Neural progenitor cell (in vitro differentiated cells): ENCODE measurements around the gene ZNF366. TPM values are rescaled to one million over a fixed set of nuclear protein-coding genes. Genes with fewer than 3 reads are reported as not detected.

Experiments used
- DNase-seq: peaks from one replicate; pipeline ENCODE4 v3.0.0-alpha.2; 2016; ENCODE audit warnings: low spot score
- H2AFZ ChIP-seq: fragments of 200-600 bp; sonication (generic); replicated peaks from 2 replicates; pipeline ENCODE4 v1.6.1; 2016; ENCODE audit warnings: antibody characterized with exemption
- H3F3A ChIP-seq: fragments of 200-600 bp; sonication (generic); 2 replicates; pipeline ENCODE4 v1.6.1; 2016; ENCODE audit warnings: antibody characterized with exemption, low read depth
- H3K27ac ChIP-seq: fragments of 200-600 bp; sonication (generic); 2 replicates; pipeline ENCODE4 v1.5.1; 2016; ENCODE audit warnings: mild to moderate bottlenecking
- H3K27me3 ChIP-seq: fragments of 200-600 bp; sonication (generic); 2 replicates; pipeline ENCODE4 v1.6.1; 2016; ENCODE audit warnings: mild to moderate bottlenecking, moderate library complexity
- H3K36me3 ChIP-seq: fragments of 200-600 bp; sonication (generic); 2 replicates; pipeline ENCODE4 v1.5.1; 2016
- H3K4me1 ChIP-seq: fragments of 200-600 bp; sonication (generic); 2 replicates; pipeline ENCODE4 v1.6.1; 2016; ENCODE audit warnings: mixed run types
- H3K4me2 ChIP-seq: fragments of 200-600 bp; sonication (generic); 2 replicates; pipeline ENCODE4 v1.6.1; 2016
- H3K4me3 ChIP-seq: fragments of 200-600 bp; sonication (generic); 2 replicates; pipeline ENCODE4 v1.5.1; 2016
- H3K79me2 ChIP-seq: fragments of 200-600 bp; sonication (generic); 2 replicates; pipeline ENCODE4 v1.6.1; 2016; ENCODE audit warnings: low read depth
- H3K9ac ChIP-seq: fragments of 200-600 bp; sonication (generic); 2 replicates; pipeline ENCODE4 v1.6.1; 2016
- H3K9me3 ChIP-seq: fragments of 200-600 bp; sonication (generic); 2 replicates; pipeline ENCODE4 v1.5.1; 2016; ENCODE audit warnings: low read depth
- H4K20me1 ChIP-seq: fragments of 200-600 bp; sonication (generic); 2 replicates; pipeline ENCODE4 v1.6.1; 2016; ENCODE audit warnings: low read depth
- H3K27ac Mint-ChIP-seq: 3 replicates; pipeline ENCODE4 v1.8.0; 2021; ENCODE audit warnings: mixed read lengths
- H3K27me3 Mint-ChIP-seq: 2 replicates; pipeline ENCODE4 v1.8.0; 2022; ENCODE audit warnings: low read depth, mild to moderate bottlenecking, inconsistent platforms, moderate library complexity, mixed read lengths; ENCODE audit not compliant: insufficient read depth
- H3K36me3 Mint-ChIP-seq: 3 replicates; pipeline ENCODE4 v1.8.0; 2021; ENCODE audit warnings: mixed read lengths
- H3K4me1 Mint-ChIP-seq: 3 replicates; pipeline ENCODE4 v1.8.0; 2021; ENCODE audit warnings: mixed read lengths
- H3K4me3 Mint-ChIP-seq: 3 replicates; pipeline ENCODE4 v1.8.0; 2021; ENCODE audit warnings: mild to moderate bottlenecking, moderate library complexity, mixed read lengths
- H3K9me3 Mint-ChIP-seq: 3 replicates; pipeline ENCODE4 v1.8.0; 2020; ENCODE audit warnings: mixed read lengths
- EZH2 ChIP-seq: fragments of 200-600 bp; sonication (generic); IDR thresholded peaks from 2 replicates; pipeline ENCODE4 v1.6.1; 2017; ENCODE audit warnings: antibody characterized with exemption, mild to moderate bottlenecking, moderate library complexity
- EZH2phosphoT487 ChIP-seq: fragments of 200-600 bp; sonication (generic); IDR thresholded peaks from 2 replicates; pipeline ENCODE4 v1.6.1; 2017; ENCODE audit warnings: antibody characterized with exemption
- total RNA-seq: library from RNA; depleted of rRNA; stranded (reverse); fragments of >200 nt; gene quantifications from 2 replicates; pipeline ENCODE4 v1.2.3, GENCODE V29; 2015; ENCODE audit warnings: low replicate concordance
- TF ChIP-seq, protein P1 (sequence below): fragments of 200-600 bp; sonication (generic); IDR thresholded peaks from 2 replicates; pipeline ENCODE4 v1.5.1; 2017; ENCODE audit warnings: antibody characterized with exemption, mild to moderate bottlenecking

ZNF366 gene
- total RNA-seq, 1 donor from 2014 or later: not detected

DNA sequence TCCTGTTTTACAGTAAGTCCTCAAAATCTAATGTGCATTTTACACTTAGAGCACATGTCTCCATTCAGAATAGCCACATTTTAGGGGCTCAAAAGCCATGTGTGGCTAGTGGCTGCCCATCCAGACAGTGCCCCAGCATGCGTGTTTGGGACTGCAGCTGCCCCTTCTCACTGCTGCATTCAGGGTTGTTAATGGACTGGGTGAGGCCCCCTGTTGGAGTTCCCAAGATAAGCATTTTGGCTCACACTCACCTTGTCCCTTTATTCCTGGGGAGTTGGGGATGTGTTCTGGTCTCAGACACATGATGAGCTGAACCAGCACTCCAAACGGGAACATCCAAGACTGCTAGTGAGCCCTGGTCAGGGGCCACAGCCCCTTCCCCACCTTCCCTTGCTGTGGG lies 22.2 kb upstream of the ZNF366 start:
- DNase-seq: no peak
- no peaks in the 10 kb centered on the region for H3F3A ChIP-seq
- H3K27ac Mint-ChIP-seq: no peak overlapping the region
- H3K9me3 ChIP-seq: no peaks in the 10 kb centered on the region
- H3K79me2 ChIP-seq: no peaks in the 10 kb centered on the region
- peaks cover 5% of the 10 kb centered on the region for H3K9me3 Mint-ChIP-seq
- H3K4me1 Mint-ChIP-seq: peaks cover 2% of the 10 kb centered on the region
- no peak overlapping the region for H3K4me3 Mint-ChIP-seq
- no peak overlapping the region for H3K9ac ChIP-seq
- no peaks in the 10 kb centered on the region for H3K4me1 ChIP-seq
- no peaks in the 10 kb centered on the region for H3K36me3 ChIP-seq
- H3K4me3 ChIP-seq: no peak overlapping the region
- H3K27ac ChIP-seq: no peak overlapping the region
- H3K27me3 Mint-ChIP-seq: no peaks in the 10 kb centered on the region
- H3K4me2 ChIP-seq: no peak overlapping the region
- no peaks in the 10 kb centered on the region for H3K27me3 ChIP-seq
- TF ChIP-seq, protein P1, sequence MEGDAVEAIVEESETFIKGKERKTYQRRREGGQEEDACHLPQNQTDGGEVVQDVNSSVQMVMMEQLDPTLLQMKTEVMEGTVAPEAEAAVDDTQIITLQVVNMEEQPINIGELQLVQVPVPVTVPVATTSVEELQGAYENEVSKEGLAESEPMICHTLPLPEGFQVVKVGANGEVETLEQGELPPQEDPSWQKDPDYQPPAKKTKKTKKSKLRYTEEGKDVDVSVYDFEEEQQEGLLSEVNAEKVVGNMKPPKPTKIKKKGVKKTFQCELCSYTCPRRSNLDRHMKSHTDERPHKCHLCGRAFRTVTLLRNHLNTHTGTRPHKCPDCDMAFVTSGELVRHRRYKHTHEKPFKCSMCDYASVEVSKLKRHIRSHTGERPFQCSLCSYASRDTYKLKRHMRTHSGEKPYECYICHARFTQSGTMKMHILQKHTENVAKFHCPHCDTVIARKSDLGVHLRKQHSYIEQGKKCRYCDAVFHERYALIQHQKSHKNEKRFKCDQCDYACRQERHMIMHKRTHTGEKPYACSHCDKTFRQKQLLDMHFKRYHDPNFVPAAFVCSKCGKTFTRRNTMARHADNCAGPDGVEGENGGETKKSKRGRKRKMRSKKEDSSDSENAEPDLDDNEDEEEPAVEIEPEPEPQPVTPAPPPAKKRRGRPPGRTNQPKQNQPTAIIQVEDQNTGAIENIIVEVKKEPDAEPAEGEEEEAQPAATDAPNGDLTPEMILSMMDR: no peak
- no peak for TF ChIP-seq EZH2
- H2AFZ ChIP-seq: no peak overlapping the region
- no peaks in the 10 kb centered on the region for H4K20me1 ChIP-seq
- H3K36me3 Mint-ChIP-seq: no peaks in the 10 kb centered on the region

DNA sequence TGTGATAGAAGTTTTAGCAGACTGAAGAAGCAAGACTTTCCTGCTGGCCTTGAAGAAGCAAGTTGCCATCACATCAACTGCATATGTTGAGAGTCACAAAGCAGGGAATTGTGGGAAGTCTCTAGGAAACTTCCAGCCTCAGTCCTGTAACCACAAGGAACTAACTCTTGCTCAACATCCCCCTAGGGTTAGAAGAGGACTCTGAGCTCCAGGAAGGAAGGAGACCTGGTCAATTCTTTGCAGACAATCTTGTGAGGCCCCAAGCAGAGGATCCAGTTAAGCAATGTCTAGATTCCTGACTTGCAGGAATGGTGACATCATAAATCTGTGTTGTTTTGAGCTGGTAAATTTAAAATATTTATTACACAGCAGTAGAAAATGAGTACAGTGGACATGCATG lies 18.6 kb upstream of the ZNF366 start:
- no peaks in the 10 kb centered on the region for H3K36me3 ChIP-seq
- H3K27me3 ChIP-seq: no peaks in the 10 kb centered on the region
- no peak overlapping the region for H3K4me3 ChIP-seq
- Mint-ChIP-seq H3K4me3 (no peak overlapping the region), H3K27me3 (no peaks in the 10 kb centered on the region), H3K4me1 (peaks cover 2% of the 10 kb centered on the region), H3K9me3 (peaks cover 15% of the 10 kb centered on the region), H3K27ac (no peak overlapping the region), H3K36me3 (no peaks in the 10 kb centered on the region)
- H3K9me3 ChIP-seq: no peaks in the 10 kb centered on the region
- H3K4me1 ChIP-seq: no peaks in the 10 kb centered on the region
- no peak for TF ChIP-seq EZH2phosphoT487
- TF ChIP-seq, protein P1: no peak
- H3F3A ChIP-seq: no peaks in the 10 kb centered on the region
- H3K9ac ChIP-seq: no peak overlapping the region
- no peak overlapping the region for H3K27ac ChIP-seq
- no peaks in the 10 kb centered on the region for H3K79me2 ChIP-seq
- H4K20me1 ChIP-seq: no peaks in the 10 kb centered on the region
- H2AFZ ChIP-seq: no peak overlapping the region
- DNase-seq: no peak
- no peak overlapping the region for H3K4me2 ChIP-seq

DNA sequence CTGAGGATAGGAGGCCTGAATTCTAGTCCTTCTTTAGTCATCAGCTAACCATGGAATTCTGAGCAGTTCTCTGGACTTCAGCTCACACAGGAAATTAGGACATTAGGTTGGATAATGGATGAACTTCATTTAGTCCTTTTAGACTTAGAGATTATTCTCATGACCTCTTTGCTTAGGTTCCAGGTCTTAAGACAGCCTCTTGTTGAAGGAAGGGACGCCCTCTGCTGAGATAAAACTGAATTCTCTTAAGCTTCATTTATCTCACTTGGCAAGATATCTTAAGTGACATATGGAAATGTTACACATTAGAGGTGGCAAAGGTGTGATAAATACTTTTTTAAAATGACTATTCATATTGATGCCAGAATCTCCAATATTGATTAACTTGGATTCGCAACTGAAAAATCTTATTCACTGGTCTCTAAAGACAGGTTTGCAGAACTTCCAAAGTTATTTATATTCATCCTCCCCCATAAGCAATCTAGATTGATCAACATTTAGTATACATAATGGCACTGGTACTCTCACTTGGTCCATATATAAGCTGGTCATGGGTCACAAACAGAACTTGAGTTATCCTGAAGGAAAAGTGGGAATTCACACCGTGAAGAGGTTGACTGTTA lies 16.9 kb upstream of the ZNF366 start:
- H3K9me3 Mint-ChIP-seq: peaks cover 30% of the 10 kb centered on the region
- peak; percentile 64 for DNase-seq
- Histone ChIP-seq H3K27me3 (no peaks in the 10 kb centered on the region), H3K27ac (no peak overlapping the region), H3K9me3 (no peaks in the 10 kb centered on the region), H3K4me1 (no peaks in the 10 kb centered on the region), H3K4me2 (no peak overlapping the region), H3F3A (no peaks in the 10 kb centered on the region), H4K20me1 (no peaks in the 10 kb centered on the region), H3K9ac (no peak overlapping the region), H3K79me2 (no peaks in the 10 kb centered on the region), H2AFZ (no peak overlapping the region), H3K36me3 (no peaks in the 10 kb centered on the region), H3K4me3 (no peak overlapping the region)
- no peak overlapping the region for H3K4me3 Mint-ChIP-seq
- peaks cover 4% of the 10 kb centered on the region for H3K36me3 Mint-ChIP-seq
- no peak overlapping the region for H3K27ac Mint-ChIP-seq
- TF ChIP-seq EZH2phosphoT487: no peak
- TF ChIP-seq, protein P1: peak; percentile 67
- TF ChIP-seq EZH2: no peak
- H3K27me3 Mint-ChIP-seq: peaks cover 2% of the 10 kb centered on the region
- peaks cover 6% of the 10 kb centered on the region for H3K4me1 Mint-ChIP-seq
